HepG2 (cell line): Measurements from ENCODE around the gene RASSF4.

Experiments used
- CEBPB ChIP-seq: IDR thresholded peaks from 2 replicates; pipeline ENCODE4 v1.6.1; 2011; ENCODE audit warnings: low read depth, low read length, improper control_type of control experiment, borderline replicate concordance
- CTCF ChIP-seq: sonication (generic); formaldehyde crosslinking; IDR thresholded peaks from 2 replicates; pipeline ENCODE4 v1.5.0; 2020; ENCODE audit warnings: mild to moderate bottlenecking, missing genetic modification reagents, moderate library complexity
- EP300 ChIP-seq, 3 experiments: sonication (generic) in 1 of 3; formaldehyde crosslinking in 1 of 3; IDR thresholded peaks; 2 replicates each; pipeline versions ENCODE4 v1.5.1 to v1.6.1; 2011 to 2020; ENCODE audit warnings: low read depth in 2 of 3, low read length in 2 of 3, borderline replicate concordance in 1 of 3, improper control_type of control experiment in 1 of 3, mild to moderate bottlenecking in 1 of 3, missing genetic modification reagents in 1 of 3, moderate library complexity in 1 of 3
- EZH2 ChIP-seq: conservative IDR thresholded peaks from 2 replicates; pipeline ENCODE4 v1.6.1; 2012; ENCODE audit warnings: mild to moderate bottlenecking, low read depth, low read length, moderate library complexity
- ZC3H13 ChIP-seq: sonication (generic); formaldehyde crosslinking; IDR thresholded peaks from 2 replicates; pipeline ENCODE4 v1.8.1; 2023; ENCODE audit warnings: mild to moderate bottlenecking, missing genetic modification reagents, moderate library complexity
- ZNF512 ChIP-seq: sonication (generic); formaldehyde crosslinking; IDR thresholded peaks from 2 replicates; pipeline ENCODE4 v1.4.0; 2020; ENCODE audit warnings: mild to moderate bottlenecking, missing genetic modification reagents
- TF ChIP-seq, protein P1 (sequence below): sonication (generic); formaldehyde crosslinking; IDR thresholded peaks from 2 replicates; pipeline ENCODE4 v1.4.0; 2020; ENCODE audit warnings: mild to moderate bottlenecking, missing genetic modification reagents, borderline replicate concordance

DNA sequence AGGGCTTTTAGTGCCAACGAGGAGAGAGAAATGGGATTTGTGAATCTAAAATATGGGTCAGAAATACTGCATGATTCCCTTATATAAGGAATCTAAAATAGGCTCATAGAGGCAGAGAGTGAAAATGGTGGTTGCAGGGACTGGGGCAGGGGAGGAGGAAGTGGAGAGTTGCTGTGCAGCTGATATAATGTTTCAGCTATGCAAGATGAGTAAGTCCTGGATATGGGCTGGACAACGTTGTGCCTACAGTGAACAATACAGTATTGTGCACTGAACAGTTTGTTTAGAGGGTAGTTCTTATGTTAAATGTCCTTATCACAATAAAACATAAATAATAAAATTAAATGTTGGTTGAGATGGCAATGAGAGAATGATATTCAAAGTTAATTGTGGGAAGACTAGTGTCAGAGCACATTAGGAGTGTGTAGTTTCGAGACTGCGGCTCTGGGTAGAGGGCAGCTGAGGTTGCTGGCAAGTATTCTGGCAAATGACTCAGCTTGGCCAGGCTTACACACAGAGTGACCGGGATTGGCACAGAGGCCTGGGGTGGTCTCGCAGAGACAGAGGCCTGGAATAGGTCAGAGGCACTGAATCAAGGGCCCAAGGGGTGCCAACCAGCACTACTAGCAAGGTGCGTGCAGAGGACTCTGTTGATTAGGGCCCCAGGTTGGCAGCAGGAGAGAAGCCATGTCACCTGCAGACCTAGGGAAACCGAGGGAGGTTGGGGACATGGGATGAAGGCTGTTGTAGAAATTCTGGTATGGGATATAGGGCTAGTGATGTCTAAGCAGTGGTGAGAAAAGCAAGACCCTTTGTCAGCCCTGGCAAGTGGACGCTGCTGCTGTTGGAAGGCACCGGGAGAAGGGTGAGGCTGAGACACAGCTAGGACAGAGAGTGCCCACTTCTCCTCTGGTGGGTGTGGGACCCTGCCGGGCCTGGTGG lies 21.8 kb downstream of the RASSF4 start:
- no peak for TF ChIP-seq ZC3H13 (CRISPR knock-in tag)
- no peak for TF ChIP-seq CTCF (CRISPR knock-in tag)
- TF ChIP-seq EP300 (IDR thresholded peaks at IDR 0.05; ENCODE audit: low read depth in 2 of 2, low read length in 2 of 2) = no peak
- TF ChIP-seq EP300 (CRISPR knock-in tag; IDR thresholded peaks at IDR 0.05; ENCODE audit: borderline replicate concordance) = no peak
- TF ChIP-seq ZNF512 (CRISPR knock-in tag) = no peak
- no peak for TF ChIP-seq CEBPB
- no peak for TF ChIP-seq EZH2
- TF ChIP-seq, protein P1, sequence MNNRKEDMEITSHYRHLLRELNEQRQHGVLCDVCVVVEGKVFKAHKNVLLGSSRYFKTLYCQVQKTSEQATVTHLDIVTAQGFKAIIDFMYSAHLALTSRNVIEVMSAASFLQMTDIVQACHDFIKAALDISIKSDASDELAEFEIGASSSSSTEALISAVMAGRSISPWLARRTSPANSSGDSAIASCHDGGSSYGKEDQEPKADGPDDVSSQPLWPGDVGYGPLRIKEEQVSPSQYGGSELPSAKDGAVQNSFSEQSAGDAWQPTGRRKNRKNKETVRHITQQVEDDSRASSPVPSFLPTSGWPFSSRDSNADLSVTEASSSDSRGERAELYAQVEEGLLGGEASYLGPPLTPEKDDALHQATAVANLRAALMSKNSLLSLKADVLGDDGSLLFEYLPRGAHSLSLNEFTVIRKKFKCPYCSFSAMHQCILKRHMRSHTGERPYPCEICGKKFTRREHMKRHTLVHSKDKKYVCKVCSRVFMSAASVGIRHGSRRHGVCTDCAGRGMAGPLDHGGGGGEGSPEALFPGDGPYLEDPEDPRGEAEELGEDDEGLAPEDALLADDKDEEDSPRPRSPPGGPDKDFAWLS = no peak
